Stimulated activated CD4-positive, alpha-beta T cell treated with anti-CD3 and anti-CD28 coated beads, Interleukin-2, amount 100 ng/mL, for 48 hours (primary cell): ENCODE results near the gene LGALSL.

Experiments
- DNase-seq, 2 donors: peaks; one replicate each; pipeline ENCODE4 v3.0.0-alpha.2; 2020

The LGALSL gene

GRCh38 chr2:64474121-64474571 is 20.2 kb downstream of the LGALSL start:
- no peak for DNase-seq

DNA sequence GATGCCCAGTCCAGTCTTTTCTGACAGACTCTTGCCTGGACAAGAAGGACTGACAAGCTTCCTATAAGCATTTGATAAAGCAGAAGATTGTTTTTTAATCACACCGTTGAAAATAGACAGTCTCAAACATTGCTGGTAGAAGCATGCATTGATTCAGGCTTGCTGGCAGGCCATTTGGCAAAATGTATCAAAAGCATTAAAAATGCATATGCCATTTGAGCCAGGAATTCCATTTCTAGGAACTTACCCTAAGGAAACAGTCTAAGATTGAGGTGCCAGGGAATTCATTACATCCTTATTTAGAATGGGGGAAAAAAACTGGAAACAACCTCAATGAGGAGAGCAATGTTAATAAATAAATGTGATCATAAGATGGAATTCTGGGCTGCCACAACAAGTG is 20.7 kb downstream of the LGALSL start:
- no peak for DNase-seq

- DNase-seq, result no peak
These were observed 23.1 kb downstream of the LGALSL start for GRCh38 chr2:64477037-64477436.

- no peak for DNase-seq
These were observed 24.0 kb downstream of the LGALSL start for GRCh38 chr2:64477979-64478378.

GRCh38 chr2:64478502-64479230 is 24.7 kb downstream of the LGALSL start:
- no peak for DNase-seq

DNA sequence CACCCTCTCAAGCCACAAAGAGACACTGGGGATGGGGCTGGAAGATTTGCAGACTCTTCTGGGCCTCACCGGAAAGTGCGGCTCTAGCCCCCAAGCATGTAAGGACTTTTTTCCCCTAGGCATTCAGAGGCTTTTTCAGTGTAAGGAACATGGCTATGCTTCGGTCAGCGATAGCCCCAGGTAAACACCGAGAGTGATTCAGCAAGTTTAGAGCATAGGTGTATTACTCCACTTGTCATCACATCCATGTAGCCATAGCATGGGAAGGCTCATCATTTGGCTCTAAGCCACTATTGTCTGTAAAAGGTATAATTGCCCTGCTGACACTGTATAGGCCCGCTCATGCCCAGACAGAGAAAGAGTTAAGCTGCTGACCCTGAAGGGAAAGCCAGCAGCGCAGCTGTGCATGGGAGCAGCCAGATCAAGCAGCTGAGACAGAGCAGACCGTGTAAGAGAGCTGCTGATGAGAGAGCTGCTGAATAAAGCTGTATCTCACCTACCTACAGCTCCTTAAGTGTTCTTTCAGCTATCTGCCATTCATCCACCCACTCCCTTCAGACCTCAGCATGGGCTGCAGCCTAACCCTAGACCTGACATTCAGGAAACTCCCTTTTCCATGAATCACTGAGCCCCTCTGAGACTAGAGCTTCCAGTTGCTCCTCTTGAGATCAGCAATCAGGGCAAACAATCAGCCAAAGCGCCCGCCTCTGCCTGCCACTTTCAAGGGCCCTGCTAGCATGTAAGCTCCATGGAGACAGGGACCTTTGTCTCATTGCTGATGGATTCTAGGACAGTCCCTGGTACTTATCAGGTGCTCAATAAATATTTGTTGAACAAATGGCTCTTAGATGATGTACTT is 25.5 kb downstream of the LGALSL start:
- no peak for DNase-seq

DNA sequence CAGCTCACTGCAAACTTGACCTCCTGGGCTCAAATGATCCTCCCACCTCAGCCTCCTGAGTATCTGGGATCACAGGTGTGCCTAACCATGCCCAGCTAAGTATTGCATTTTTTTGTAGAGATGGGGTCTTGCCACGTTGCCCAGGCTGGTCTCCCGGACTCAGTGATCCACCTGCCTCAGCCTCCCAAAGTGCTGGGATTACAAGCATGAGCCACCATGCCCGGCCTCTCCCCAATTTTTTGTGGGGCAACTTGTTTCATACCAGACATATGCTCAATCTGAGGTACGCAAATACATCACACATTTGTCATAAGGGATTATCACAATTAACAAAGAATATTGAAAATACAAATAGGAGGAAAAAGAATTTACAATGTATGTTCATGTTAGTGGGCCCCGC is 27.7 kb downstream of the LGALSL start:
- no peak for DNase-seq

DNA sequence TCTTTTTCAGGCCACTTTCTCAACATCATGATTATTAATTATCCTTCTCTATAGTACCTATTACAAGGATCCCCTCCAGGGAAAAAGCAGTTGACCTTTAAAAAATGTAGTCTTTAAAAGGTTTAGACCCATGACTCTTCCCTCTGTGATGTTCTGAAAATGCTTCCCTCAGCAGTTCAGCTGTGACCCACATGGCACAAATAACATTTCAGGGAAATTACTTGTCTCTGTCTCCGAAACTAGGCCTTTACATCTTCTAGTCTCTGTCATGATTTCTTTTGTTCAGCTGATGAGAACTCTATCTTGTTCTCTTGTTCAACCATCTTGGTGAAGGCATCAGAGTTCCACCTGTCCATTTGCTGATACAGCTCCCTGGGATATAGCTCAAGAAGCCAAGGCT is 28.3 kb downstream of the LGALSL start:
- no peak for DNase-seq

DNA sequence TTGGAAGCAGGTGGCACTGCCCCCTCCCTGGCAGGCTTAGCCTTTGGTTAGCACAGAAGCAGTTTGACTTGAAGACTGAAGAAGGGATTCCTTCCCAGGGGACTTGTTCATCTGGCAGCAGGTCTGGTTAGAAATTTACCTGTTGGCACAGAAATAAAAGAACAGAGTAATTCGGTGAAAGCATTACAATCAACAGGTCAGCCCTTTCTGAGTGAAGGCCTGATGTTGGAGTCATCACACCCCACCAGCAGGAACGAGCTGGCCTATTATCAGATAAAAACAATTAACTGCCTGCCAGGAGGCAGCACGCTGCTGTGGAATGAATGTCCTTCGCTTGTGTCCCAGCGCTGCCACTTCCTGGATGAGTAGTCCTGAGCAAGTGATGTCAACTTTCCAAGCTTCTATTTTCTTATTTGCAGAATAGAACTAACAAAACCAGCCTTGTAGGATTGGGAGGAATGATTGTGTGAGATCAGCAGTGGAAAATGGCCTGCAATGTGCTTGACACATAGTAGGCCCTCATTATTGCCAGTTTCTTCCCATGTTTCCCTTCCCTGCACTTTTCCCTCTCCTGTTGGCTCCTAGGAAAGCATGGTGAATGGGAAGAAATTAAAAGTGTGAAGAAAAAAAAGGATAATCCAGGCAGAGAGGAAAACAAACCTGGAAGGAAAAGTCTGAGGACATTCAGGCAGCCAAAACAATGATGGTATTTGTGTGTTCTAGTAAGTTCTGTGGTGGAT is 29.0 kb downstream of the LGALSL start:
- no peak for DNase-seq

- DNase-seq, result no peak
These were observed 31.4 kb downstream of the LGALSL start for GRCh38 chr2:64485331-64485730.

DNA sequence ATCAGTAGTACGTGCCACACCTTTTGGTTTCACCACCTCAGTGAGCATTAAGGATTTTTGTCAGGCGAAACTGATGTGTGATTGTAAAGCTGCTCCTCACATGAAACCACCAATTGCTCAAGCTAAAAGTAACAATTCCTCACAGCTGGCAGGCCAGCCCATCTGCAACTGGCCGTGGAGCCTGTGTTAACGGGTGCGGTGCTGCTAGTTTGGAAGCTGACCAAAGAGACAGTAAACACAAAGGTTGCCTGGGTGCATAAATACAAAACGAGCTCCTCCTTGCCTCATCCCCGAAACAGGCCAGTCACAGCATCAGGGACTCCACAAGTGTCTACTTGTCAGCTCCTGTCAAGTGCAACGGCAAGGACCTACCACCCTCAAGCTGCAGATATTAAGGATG is 32.0 kb downstream of the LGALSL start:
- no peak for DNase-seq

DNA sequence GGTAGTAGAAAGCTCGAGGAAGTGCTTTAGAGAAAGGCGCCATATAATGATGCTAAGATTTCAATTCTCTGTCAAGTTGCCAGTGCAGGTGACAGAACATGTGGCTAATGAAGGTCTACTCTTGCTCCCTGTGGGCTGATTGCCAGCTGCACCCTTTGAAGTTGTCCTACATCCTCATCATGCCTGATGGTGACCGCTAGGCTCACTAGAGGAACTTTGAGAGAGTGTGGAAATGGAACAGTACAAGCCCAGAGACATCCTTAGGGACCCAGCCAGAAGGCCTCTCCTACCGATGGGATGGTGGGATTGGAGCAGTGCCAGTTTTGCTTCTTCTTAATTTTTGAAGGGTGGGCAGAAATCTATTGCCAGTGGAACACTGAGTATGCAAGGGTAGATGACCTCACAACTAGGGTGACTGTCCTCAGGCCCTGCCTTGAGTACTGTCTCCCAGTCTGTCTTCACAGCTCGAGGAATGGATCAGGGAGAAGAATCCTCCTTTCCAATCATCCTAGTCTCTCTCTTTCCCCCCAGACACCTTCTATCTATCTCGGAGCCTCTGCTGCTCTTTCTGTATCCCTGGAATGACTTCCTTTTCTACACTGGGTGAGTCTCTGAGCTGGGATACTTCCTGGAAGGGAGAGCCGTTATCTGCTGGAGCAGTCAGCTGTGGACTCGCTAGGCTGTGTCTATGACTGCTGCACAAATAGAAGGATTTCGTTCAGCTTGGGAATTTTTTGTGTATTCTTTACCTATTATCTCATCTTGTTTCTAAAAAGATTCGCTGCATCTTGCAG is 33.5 kb downstream of the LGALSL start:
- no peak for DNase-seq

DNA sequence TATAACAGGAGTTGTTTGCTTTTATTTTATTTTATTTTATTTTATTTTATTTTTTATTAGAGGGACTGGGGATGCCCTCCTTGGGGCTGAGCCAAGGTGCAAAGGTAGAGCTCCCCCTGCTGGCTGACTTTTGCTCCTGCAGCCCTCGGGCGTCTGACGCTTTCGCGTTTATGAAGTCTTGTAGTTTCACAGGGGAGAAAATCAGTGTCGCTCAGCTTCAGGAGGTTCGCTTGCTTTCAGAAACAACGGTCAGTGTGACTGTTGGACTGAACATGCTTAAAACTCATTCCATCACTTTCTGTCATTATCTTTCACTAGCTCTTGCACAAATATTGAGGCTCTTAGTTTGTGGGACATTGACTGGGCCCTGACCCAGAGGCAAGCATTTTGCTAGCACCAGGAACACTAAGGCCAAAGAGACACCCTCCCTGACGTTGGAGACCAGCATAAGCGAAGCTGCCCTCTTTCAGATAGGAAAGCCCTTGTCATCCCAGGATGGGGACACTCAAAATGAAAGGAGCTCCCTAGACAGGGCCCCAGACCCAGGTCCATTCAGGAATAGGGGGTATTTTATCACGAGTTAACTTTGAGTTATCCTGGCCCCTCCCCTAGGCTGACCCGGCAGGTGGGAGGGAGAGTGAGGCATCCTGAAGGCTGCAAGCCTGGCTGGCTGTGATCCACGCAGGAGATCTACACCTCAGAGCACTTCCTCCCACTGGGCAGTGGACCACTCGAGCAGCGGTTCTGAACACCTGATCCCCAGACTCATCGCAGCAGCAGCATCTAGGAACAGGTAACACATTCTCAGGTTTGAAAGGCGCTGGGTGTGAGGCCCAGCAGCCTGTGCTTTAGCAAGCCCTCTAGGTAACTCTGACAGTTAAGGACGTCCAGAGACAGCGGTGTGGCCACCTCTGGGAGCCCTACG is 34.4 kb downstream of the LGALSL start:
- peak; percentile 86 to 88 for DNase-seq

DNA sequence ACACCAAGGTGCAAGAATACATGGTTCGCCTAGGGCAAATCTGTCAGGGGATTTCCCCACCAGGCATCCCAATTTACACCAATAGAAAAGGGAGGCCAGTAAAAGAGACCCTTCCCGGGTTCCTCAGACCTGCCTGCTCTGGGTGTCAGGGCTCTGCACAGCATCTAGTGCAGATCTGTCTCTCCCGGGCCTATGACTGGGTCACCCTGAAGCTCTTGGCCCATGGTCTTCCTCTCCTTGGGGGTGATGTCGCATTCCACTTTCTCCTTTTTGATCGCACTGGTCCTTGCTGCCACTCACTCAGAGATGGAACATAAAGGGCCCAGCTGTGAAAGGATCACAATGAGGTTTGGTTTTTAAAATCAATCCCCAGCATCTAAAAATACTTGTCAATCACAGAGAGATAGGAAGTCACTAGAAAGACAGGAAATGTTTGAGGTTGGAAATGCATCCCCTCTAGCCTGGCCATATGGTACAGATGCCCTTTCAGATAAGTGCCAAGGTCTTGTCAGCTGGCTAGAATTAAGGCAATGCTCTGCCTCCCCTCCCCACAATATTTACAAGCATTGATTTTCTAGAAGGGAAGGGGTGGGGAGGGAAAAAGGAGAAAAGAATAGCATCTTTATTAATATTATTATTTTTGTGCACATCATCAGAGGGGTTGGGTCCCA is 35.3 kb downstream of the LGALSL start:
- no peak for DNase-seq

- no peak for DNase-seq
These were observed 37.5 kb downstream of the LGALSL start for GRCh38 chr2:64491426-64491825.

DNA sequence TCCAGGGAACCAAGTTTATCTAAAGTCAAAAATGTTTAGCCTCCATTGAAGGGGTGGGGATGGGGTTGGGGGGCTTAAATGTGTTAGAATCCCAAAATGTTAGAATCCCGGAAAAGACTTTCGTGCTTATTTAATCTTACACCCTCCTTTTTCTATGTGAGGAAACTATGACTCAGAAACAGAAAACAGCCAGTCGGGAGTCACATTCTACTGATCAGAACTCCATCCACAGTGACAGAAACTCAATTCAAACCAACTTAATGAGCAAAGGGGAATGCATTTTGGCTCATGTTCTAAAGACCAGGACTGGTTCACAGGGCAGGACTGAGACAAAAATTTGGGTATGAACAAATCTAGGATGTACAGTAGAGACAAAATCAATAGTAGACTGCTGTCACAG is 38.3 kb downstream of the LGALSL start:
- no peak for DNase-seq

DNA sequence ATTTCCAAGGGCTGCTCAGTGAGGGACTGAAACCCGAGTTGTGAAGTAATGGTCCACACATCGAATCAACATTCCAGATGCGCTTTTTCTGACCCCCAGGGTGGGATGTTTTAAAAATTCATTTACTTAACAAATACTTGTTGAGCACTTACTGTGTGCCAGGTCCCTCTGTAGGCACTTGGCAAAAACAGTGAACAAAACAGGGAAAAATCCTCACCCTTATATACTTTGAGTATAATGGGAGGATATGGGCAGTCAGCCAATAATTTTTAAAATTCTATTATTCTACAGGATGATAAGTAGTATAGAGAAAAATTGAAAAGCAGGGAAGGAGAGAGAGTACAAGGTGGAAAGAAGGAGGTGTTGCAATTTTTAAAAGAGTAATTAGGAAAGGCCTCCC is 38.9 kb downstream of the LGALSL start:
- no peak for DNase-seq

DNA sequence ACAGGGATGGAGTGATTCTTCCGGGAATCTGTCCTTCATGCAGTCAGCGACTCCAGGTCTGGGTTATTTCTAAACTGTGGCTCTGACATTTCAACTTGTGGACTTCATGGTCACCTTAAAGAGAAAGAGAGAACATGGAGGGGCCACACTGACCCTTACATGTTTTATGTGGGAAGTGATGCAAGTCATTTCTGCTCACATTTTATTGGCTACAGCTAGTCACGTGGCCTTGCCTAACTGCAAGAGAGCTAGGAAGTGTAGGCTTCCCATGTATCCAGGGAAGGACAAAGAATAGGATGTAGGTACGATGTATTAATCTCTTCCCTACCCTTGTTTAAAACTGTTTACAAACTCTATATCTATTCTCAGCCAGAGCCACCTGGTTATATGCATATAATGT is 39.8 kb downstream of the LGALSL start:
- no peak for DNase-seq

- DNase-seq, result no peak
These were observed 44.5 kb downstream of the LGALSL start for GRCh38 chr2:64498438-64498837.

- DNase-seq, result no peak
These were observed 46.6 kb downstream of the LGALSL start for GRCh38 chr2:64500549-64500948.

DNA sequence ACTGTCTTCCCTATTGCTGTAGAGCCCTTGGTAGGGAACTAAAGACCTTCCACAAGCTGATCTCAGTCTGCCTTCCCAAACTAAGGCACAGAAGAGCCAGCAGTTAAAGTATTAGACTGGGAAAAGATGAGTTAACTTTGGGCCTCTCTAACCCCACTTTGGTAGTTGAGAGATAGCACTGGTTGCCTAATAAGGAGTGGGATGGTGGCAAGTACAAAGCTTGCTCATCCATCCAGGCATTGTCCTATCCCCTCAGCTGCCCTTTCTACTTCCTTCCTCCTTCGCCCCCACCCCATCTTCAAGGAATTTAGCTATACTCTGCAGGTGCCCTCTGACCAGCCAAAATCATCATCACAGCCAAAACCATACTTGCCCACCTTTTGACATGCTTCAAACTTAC is 48.0 kb downstream of the LGALSL start:
- no peak for DNase-seq
